Measurements from ENCODE around the gene RPS18. TPM values are rescaled to one million over a fixed set of nuclear protein-coding genes. Genes with fewer than 3 reads are reported as not detected.

The RPS18 gene
- polyA plus RNA-seq, 1 of the 3 experiments (the other 2 are of a cell fraction), result 12,112 TPM

- TF ChIP-seq SIN3A (IDR thresholded peaks at IDR 0.05; ENCODE audit: borderline replicate concordance, low read depth, low read length) (no peak), GABPA (IDR thresholded peaks at IDR 0.05; ENCODE audit: low read depth) (no peak), TAF1 (IDR thresholded peaks at IDR 0.05; ENCODE audit: borderline replicate concordance, low read depth, low read length) (no peak), EZH2phosphoT487 (IDR thresholded peaks at IDR 0.05; ENCODE audit: borderline replicate concordance, low read depth) (no peak), MAX (IDR thresholded peaks at IDR 0.05; ENCODE audit: low read depth) (no peak), EP300 (IDR thresholded peaks at IDR 0.05; ENCODE audit: borderline replicate concordance in 1 of 2, low read depth in 1 of 2, low read length in 1 of 2) (no peak), ELF1 (IDR thresholded peaks at IDR 0.05) (no peak), CHD2 (IDR thresholded peaks at IDR 0.05; ENCODE audit: low read length, partially characterized antibody) (no peak), JUND (IDR thresholded peaks at IDR 0.05) (no peak)
These were observed 18.0 kb downstream of the RPS18 start (continued) for GRCh38 chr6:33289784-33290315.

- H3K9me3 ChIP-seq, result no peaks in the 10 kb centered on the region
- POLR2A ChIA-PET, result interaction anchor here (1.7 to 3.6 kb wide), 5 partner anchors 9 to 319 kb away, joined by 4 to 58 read pairs (median 8); partner anchors contain the start of genes B3GALT4, RGL2 and ZBTB22
- H3K27ac ChIP-seq (ENCODE audit: low read depth in 2 of 2, low read length in 1 of 2), result peak overlapping the region in 1 of 2 experiments; percentile 91; a peak in 1 of 4 replicates
- H3K36me3 ChIP-seq (replicated peaks in 1 of 2; ENCODE audit: control insufficient read depth in 1 of 2, insufficient read depth in 2 of 2, low read length in 1 of 2), result peaks cover 34 to 62% of the 10 kb centered on the region in 2 experiments
- no peaks in the 10 kb centered on the region for H3K9me2 ChIP-seq
- peak overlapping the region; percentile 78 to 96 for H3K4me3 ChIP-seq (ENCODE audit: low read depth in 2 of 2, low read length in 1 of 2)
- peaks cover 52% of the 10 kb centered on the region for H3K79me2 ChIP-seq (ENCODE audit: insufficient read depth)
- H3K9ac ChIP-seq, result peak overlapping the region; percentile 80
- H3K4me2 ChIP-seq, result peak overlapping the region; percentile 96
- H2AFZ ChIP-seq (ENCODE audit: low read depth), result no peak overlapping the region
- peaks cover 5 to 28% of the 10 kb centered on the region in 2 experiments; a peak in 3 of 4 replicates for H3K4me1 ChIP-seq (ENCODE audit: control insufficient read depth in 1 of 2, insufficient read depth in 2 of 2, low read depth in 1 of 2, low read length in 1 of 2)
- H4K20me1 ChIP-seq (ENCODE audit: insufficient read depth), result no peaks in the 10 kb centered on the region
- no peak for DNase-seq
- CTCF ChIA-PET, result interaction anchor here (1.5 to 4.4 kb wide), 3 partner anchors 9 to 136 kb away, joined by 4 to 49 read pairs (median 9); partner anchors contain the start of gene B3GALT4
- H3F3A ChIP-seq (replicated peaks; ENCODE audit: insufficient read depth), result peaks cover 3% of the 10 kb centered on the region
- TF ChIP-seq FOXM1 (IDR thresholded peaks at IDR 0.05; ENCODE audit: low read depth) (no peak), YY1 (IDR thresholded peaks at IDR 0.05; ENCODE audit: low read depth) (no peak), RAD21 (IDR thresholded peaks at IDR 0.05; ENCODE audit: low read length) (no peak), TEAD4 (IDR thresholded peaks at IDR 0.05; ENCODE audit: borderline replicate concordance, insufficient read depth) (no peak)
- no peaks in the 10 kb centered on the region for H3K27me3 ChIP-seq (ENCODE audit: insufficient read depth)
- WGBS (ENCODE audit: low lambda C conversion rate), result 53% methylated on average over 7 of the region's 7 CpGs
These were observed 18.6 kb downstream of the RPS18 start for GRCh38 chr6:33290459-33290858.

- H3K79me2 ChIP-seq (ENCODE audit: insufficient read depth), result peaks cover 44% of the 10 kb centered on the region
- H2AFZ ChIP-seq (ENCODE audit: low read depth), result no peak overlapping the region
- no peaks in the 10 kb centered on the region for H4K20me1 ChIP-seq (ENCODE audit: insufficient read depth)
- H3K4me3 ChIP-seq (ENCODE audit: low read depth in 2 of 2, low read length in 1 of 2), result no peak overlapping the region
- 89% methylated on average over 13 of the region's 16 CpGs for WGBS (ENCODE audit: low lambda C conversion rate)
- TF ChIP-seq POLR2AphosphoS5 (IDR thresholded peaks at IDR 0.05; ENCODE audit: low read depth, low read length) (0 out of 2 replicates have a peak, but pooled peaks have one; percentile 15), GATA2 (CRISPR knock-in tag; IDR thresholded peaks at IDR 0.05) (no peak), NRF1 (IDR thresholded peaks at IDR 0.05; ENCODE audit: low read depth, low read length) (no peak), CTCF (IDR thresholded peaks at IDR 0.05) (no peak), MAX (IDR thresholded peaks at IDR 0.05; ENCODE audit: low read depth) (no peak)
- H3K36me3 ChIP-seq (replicated peaks in 1 of 2; ENCODE audit: control insufficient read depth in 1 of 2, insufficient read depth in 2 of 2, low read length in 1 of 2), result peaks cover 17 to 52% of the 10 kb centered on the region in 2 experiments
- H3K4me2 ChIP-seq, result no peak overlapping the region
- no peaks in the 10 kb centered on the region for H3K9me2 ChIP-seq
- ChIA-PET CTCF (interaction anchor here (1.4 kb wide), 1 partner anchor 16 kb away, joined by 4 read pairs; the partner anchor contains the start of gene B3GALT4), POLR2A (interaction anchor here (1.8 kb wide), 1 partner anchor 16 kb away, joined by 8 read pairs; the partner anchor contains the start of gene B3GALT4)
- H3F3A ChIP-seq (replicated peaks; ENCODE audit: insufficient read depth), result peaks cover 3% of the 10 kb centered on the region
- H3K9ac ChIP-seq, result no peak overlapping the region
- H3K9me3 ChIP-seq, result no peaks in the 10 kb centered on the region
- no peak overlapping the region for H3K27ac ChIP-seq (ENCODE audit: low read depth in 2 of 2, low read length in 1 of 2)
- no peak for DNase-seq
- H3K4me1 ChIP-seq (ENCODE audit: control insufficient read depth in 1 of 2, insufficient read depth in 2 of 2, low read depth in 1 of 2, low read length in 1 of 2), result peaks cover 5 to 27% of the 10 kb centered on the region in 2 experiments; a peak in 3 of 4 replicates
- no peaks in the 10 kb centered on the region for H3K27me3 ChIP-seq (ENCODE audit: insufficient read depth)
These were observed 21.3 kb downstream of the RPS18 start for GRCh38 chr6:33292996-33293682.
